ENCODE results near the gene FBN1. TPM values are rescaled to one million over a fixed set of nuclear protein-coding genes. Genes with fewer than 3 reads are reported as not detected.

Gene FBN1
- polyA plus RNA-seq, 2 of the 4 experiments (the other 2 are of a cell fraction) = 6.3 to 9.4 TPM

DNA sequence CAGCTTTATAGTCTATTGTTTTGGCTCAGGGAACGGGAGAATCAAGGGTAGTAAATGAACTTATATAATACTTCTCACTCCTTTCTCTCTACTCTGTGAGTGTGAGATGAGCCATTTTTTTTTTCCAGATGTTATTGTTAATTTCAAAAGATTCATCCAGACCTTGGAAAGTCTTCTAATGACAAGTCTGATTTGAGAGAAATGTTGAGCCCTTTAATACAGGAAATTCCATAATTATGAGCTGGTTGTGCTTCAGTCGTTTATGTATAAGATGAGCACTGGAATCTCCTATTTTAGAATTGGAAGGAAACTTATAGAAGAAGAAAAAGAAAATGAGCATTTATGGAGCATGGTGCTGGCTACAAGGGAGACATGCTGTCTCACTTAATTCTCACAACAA, 92.0 kb downstream of the FBN1 start (continued):
- TF ChIP-seq NR3C1 (IDR thresholded peaks at IDR 0.05) (no peak), CBX2 (IDR thresholded peaks at IDR 0.05; ENCODE audit: borderline replicate concordance, low read depth) (no peak), SREBF2 (IDR thresholded peaks at IDR 0.05) (no peak), TFCP2L1 (CRISPR knock-in tag; IDR thresholded peaks at IDR 0.05) (no peak), HEYL (CRISPR knock-in tag; IDR thresholded peaks at IDR 0.05) (no peak), NPAS2 (CRISPR knock-in tag; IDR thresholded peaks at IDR 0.05; ENCODE audit: borderline replicate concordance) (no peak)
- TF ChIP-seq, protein P1, sequence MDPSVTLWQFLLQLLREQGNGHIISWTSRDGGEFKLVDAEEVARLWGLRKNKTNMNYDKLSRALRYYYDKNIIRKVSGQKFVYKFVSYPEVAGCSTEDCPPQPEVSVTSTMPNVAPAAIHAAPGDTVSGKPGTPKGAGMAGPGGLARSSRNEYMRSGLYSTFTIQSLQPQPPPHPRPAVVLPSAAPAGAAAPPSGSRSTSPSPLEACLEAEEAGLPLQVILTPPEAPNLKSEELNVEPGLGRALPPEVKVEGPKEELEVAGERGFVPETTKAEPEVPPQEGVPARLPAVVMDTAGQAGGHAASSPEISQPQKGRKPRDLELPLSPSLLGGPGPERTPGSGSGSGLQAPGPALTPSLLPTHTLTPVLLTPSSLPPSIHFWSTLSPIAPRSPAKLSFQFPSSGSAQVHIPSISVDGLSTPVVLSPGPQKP (IDR thresholded peaks at IDR 0.05; ENCODE audit: low read depth, low read length) = no peak

DNA sequence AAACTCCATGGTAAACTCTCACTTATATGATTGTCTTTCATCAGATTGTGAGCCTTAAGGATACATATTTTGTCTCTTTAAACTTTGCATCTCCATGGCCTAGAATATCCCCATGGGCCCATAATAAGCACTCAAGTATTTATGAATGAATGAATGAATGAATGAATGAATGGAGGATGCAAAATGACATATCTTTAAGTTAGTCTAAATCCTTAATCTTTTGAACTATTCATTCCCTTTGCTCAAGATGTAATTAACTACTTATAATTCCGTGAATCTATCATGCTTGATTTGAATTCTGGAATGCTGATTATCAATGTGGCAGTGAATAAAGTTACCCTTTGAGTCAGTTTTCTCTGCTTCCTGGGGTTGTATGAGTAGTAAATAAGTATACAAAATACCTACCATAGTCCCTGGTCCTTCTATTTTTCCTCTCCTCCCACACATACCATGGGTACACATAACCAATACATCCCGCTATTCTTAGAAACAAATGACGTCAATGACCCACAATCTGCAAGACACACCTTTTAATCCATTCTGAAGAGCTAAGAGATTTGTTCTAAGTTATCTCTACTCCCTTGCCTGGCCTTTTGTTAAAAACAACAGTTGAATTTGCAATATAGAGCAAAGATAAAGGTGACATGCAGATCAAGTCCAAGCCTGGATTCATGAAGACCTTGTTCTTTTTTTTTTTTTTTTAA, 94.5 kb downstream of the FBN1 start:
- ChIA-PET CTCF (no interaction called here), POLR2A (no interaction called here)
- DNase-seq (ENCODE audit: low read depth in 1 of 2, low spot score in 1 of 2) = no peak
- H3K4me2 ChIP-seq = no peak overlapping the region
- no peak for TF ChIP-seq MAZ (IDR thresholded peaks at IDR 0.05; ENCODE audit: borderline replicate concordance, low read depth, low read length)
- TF ChIP-seq FOXS1 (CRISPR knock-in tag; IDR thresholded peaks at IDR 0.05) = no peak
- WGBS (ENCODE audit: missing lambda C conversion rate) = 78% methylated on average over 3 of the region's 3 CpGs
- H3K4me3 ChIP-seq = no peak overlapping the region
- H3K4me1 ChIP-seq = no peaks in the 10 kb centered on the region
- no peak for FAIRE-seq
- no peak overlapping the region for H3K27ac ChIP-seq
- H3K9me3 ChIP-seq = no peaks in the 10 kb centered on the region
- no peak for ATAC-seq

DNA sequence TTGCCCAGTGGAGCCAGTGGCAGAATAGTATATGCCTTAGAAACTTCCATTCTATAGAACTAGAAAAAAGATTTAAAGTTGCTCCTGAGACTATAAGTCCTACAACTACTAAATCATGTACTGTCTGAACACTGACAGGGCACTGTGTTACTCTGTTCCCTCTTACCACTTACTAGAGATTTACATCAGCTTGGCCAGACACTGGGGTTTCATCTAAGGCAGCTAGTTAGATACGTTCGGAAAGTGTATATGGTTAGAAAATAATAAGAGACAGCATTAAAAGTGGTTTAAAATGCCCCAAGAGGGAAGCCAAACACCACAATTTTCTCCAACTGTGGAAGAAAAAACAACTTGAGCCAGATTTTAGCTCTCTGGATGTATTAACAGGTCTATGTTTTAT, 97.1 kb downstream of the FBN1 start:
- no peak for TF ChIP-seq ESRRA (IDR thresholded peaks at IDR 0.05; ENCODE audit: borderline replicate concordance, low read length)
- TF ChIP-seq, protein P1 (IDR thresholded peaks at IDR 0.05; ENCODE audit: low read depth, low read length) = no peak
- no peak for TF ChIP-seq ZC3H11A (IDR thresholded peaks at IDR 0.05)
- TF ChIP-seq NR3C1 (IDR thresholded peaks at IDR 0.05) = no peak
- TF ChIP-seq, protein P2, sequence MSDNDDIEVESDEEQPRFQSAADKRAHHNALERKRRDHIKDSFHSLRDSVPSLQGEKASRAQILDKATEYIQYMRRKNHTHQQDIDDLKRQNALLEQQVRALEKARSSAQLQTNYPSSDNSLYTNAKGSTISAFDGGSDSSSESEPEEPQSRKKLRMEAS (IDR thresholded peaks at IDR 0.05) = no peak
- no peaks in the 10 kb centered on the region for H3K9me3 ChIP-seq
- no peak overlapping the region for H3K4me2 ChIP-seq
- FAIRE-seq (no peak), ATAC-seq (no peak), DNase-seq (ENCODE audit: low read depth in 1 of 2, low spot score in 1 of 2) (no peak)
- no peak overlapping the region for H3K27ac ChIP-seq
- CTCF ChIA-PET = no interaction called here
- no peak overlapping the region for H3K4me3 ChIP-seq
- POLR2A ChIA-PET = no interaction called here
- no peaks in the 10 kb centered on the region for H3K4me1 ChIP-seq
- 87% methylated on average over 2 of the region's 2 CpGs for whole genome bisulfite sequencing (ENCODE audit: missing lambda C conversion rate)

DNA sequence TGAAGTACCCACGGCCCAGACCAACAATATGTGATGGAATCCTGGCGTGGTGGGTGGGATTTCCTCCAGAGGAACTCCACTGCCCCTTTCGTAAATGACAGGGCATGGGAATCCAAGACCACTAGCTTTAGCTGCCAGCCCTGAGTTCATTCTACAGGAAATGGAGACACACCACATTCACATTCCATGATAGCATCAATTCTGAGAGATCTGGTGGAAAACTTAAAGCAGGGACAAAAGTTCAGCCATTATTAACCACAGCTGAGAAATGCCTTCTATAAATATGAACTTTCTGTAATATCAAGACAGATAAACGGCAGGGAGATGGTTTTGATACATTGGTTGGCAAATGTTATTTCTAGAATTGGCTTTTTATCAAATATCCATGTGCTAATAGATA, 98.2 kb downstream of the FBN1 start:
- ChIA-PET POLR2A (no interaction called here), CTCF (no interaction called here)
- no peak overlapping the region for H3K4me3 ChIP-seq
- no peaks in the 10 kb centered on the region for H3K4me1 ChIP-seq
- H3K4me2 ChIP-seq = no peak overlapping the region
- TF ChIP-seq EHMT2 (IDR thresholded peaks at IDR 0.05; ENCODE audit: low read depth) (no peak), POLR2AphosphoS2 (conservative IDR thresholded peaks at IDR 0.05; ENCODE audit: low read length) (no peak), TFCP2L1 (CRISPR knock-in tag; IDR thresholded peaks at IDR 0.05) (no peak), NFE2L2 (conservative IDR thresholded peaks at IDR 0.05; ENCODE audit: low read length) (no peak), SREBF2 (IDR thresholded peaks at IDR 0.05) (no peak), FOSB (CRISPR knock-in tag; IDR thresholded peaks at IDR 0.05) (no peak), KDM1A (IDR thresholded peaks at IDR 0.05; ENCODE audit: low read depth) (no peak), PHF8 (IDR thresholded peaks at IDR 0.05; ENCODE audit: borderline replicate concordance, low read depth) (no peak), ZFP36 (IDR thresholded peaks at IDR 0.05; ENCODE audit: borderline replicate concordance, partially characterized antibody) (no peak), HDAC2 (IDR thresholded peaks at IDR 0.05) (no peak), RCOR1 (IDR thresholded peaks at IDR 0.05; ENCODE audit: low read depth, low read length) (no peak), ESRRA (IDR thresholded peaks at IDR 0.05; ENCODE audit: borderline replicate concordance, low read length) (no peak), HOXB5 (CRISPR knock-in tag; IDR thresholded peaks at IDR 0.05) (no peak), JUNB (IDR thresholded peaks at IDR 0.05) (no peak), CHD2 (IDR thresholded peaks at IDR 0.05; ENCODE audit: low read length, partially characterized antibody) (no peak), NPAS2 (CRISPR knock-in tag; IDR thresholded peaks at IDR 0.05; ENCODE audit: borderline replicate concordance) (no peak), ZSCAN20 (CRISPR knock-in tag; IDR thresholded peaks at IDR 0.05) (no peak)
- TF ChIP-seq, protein P3, sequence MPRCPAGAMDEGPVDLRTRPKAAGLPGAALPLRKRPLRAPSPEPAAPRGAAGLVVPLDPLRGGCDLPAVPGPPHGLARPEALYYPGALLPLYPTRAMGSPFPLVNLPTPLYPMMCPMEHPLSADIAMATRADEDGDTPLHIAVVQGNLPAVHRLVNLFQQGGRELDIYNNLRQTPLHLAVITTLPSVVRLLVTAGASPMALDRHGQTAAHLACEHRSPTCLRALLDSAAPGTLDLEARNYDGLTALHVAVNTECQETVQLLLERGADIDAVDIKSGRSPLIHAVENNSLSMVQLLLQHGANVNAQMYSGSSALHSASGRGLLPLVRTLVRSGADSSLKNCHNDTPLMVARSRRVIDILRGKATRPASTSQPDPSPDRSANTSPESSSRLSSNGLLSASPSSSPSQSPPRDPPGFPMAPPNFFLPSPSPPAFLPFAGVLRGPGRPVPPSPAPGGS (IDR thresholded peaks at IDR 0.05) = no peak
- TF ChIP-seq, protein P4, sequence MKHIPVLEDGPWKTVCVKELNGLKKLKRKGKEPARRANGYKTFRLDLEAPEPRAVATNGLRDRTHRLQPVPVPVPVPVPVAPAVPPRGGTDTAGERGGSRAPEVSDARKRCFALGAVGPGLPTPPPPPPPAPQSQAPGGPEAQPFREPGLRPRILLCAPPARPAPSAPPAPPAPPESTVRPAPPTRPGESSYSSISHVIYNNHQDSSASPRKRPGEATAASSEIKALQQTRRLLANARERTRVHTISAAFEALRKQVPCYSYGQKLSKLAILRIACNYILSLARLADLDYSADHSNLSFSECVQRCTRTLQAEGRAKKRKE (CRISPR knock-in tag; IDR thresholded peaks at IDR 0.05; ENCODE audit: low read depth) = no peak
- TF ChIP-seq, protein P5, sequence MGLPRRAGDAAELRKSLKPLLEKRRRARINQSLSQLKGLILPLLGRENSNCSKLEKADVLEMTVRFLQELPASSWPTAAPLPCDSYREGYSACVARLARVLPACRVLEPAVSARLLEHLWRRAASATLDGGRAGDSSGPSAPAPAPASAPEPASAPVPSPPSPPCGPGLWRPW (IDR thresholded peaks at IDR 0.05) = no peak
- WGBS (ENCODE audit: missing lambda C conversion rate) = 54% methylated on average over 4 of the region's 4 CpGs
- ATAC-seq (no peak), DNase-seq (ENCODE audit: low read depth in 1 of 2, low spot score in 1 of 2) (no peak), FAIRE-seq (no peak)
- H3K9me3 ChIP-seq = no peaks in the 10 kb centered on the region
- no peak overlapping the region for H3K27ac ChIP-seq
